DMS153 (cell line): ENCODE measurements around the gene BSG.
"Not testable (repeated sequence)": the region's sequence is repeated elsewhere in the genome, so short reads cannot be mapped to it uniquely, and the experiment has no call there.

ENCODE experiments used
- DNase-seq: peaks from one replicate; lab custom pipeline; 2025; lab: John Stamatoyannopoulos, UW

The BSG gene

DNA sequence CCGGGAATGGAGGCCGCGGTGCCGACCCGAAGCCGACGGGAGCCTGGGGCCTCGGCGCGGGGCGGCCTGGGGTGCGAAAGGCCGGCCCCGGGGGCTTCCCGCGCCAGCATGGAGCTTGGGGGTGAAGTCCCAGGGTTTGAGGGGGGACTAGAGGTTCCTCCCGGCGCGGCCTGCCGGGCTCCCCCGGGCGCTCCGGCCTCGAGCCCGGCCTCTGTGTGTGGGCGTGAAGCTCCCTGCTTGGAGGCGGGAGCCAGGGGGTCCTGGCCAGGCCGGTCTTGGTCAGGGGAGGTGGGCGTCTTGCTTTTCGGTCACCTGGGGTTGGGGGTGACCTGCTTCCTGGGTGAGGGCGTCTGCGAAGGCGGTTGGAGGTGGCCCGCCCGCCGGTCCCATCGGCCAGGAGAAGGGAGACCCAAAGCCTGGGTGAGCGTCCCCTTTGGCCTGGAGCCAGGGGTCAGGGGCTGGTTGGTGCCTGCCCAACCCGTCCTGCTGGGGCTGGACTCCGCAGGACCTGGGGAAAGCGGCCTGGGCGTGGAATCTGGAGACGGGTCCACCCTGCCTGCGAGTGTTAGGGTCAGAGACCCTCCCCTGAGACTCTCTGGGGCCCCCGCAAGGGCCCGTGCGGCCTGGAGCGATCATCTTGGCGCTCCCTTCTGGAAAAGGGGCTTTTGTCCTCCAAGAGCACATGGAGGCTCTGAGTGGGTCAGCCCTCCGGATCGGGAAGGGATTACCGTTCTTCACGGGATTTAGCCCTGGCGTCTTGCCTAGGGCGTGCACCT lies 535 bp downstream of the BSG start:
- DNase-seq = no peak

DNA sequence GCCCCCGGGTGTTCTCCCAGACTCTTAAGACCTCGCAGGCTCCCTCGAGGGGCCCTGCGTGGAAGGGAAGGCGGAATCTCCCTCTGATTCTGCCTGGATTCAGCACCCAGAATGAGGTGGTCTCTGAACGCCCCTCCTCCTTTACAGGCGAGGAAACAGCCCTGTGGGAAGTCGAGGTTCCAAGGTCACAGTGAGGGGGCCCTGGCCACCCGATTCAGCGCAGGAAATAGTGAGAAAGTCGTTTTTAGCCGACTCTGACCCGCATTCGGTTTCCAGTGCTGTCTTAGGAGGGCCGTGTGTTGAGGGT lies 1.1 kb downstream of the BSG start:
- no peak for DNase-seq

DNA sequence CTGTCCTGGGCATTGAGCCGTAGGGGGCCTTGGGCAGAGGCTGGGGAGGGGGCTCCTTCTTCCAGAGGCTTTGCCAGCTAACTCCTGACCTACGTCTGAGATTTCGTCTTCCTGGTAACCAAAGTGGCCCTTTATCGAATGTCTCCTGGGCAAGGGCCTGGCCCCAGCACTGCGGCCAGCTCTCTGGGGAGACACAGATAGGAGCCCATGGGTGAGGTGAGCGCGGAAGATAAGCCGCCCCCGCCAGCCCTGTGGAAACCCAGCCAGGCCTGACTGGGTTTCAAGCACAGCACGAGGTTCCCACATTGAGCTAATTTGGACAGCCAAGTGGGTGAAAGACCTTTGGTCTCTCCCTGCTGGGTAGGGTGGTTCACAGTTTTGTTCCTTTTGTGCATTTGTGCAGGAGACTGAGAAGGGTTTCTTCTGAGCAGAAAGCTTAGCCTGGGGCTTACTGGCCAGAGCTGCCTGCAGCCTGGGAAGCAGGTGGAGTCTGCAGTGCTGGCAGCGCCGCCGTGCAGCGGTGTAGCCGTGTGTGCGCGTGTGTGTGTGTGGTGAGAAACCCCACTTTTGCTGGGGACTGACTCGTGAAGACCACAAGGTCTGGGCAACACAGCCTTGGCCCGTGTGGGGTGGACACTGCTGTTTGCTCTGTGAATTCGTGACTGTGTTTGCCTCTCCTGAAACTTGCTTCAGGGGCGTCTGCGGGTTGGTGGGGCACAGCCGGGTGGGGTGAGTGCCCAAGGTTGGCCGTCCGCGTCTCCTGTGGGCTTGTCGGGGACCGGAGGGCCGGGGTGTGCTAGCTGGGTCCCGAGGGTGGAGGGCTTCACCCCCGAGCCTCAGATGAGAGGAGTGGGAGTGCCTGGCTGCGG lies 2.5 kb downstream of the BSG start:
- DNase-seq = no peak

DNA sequence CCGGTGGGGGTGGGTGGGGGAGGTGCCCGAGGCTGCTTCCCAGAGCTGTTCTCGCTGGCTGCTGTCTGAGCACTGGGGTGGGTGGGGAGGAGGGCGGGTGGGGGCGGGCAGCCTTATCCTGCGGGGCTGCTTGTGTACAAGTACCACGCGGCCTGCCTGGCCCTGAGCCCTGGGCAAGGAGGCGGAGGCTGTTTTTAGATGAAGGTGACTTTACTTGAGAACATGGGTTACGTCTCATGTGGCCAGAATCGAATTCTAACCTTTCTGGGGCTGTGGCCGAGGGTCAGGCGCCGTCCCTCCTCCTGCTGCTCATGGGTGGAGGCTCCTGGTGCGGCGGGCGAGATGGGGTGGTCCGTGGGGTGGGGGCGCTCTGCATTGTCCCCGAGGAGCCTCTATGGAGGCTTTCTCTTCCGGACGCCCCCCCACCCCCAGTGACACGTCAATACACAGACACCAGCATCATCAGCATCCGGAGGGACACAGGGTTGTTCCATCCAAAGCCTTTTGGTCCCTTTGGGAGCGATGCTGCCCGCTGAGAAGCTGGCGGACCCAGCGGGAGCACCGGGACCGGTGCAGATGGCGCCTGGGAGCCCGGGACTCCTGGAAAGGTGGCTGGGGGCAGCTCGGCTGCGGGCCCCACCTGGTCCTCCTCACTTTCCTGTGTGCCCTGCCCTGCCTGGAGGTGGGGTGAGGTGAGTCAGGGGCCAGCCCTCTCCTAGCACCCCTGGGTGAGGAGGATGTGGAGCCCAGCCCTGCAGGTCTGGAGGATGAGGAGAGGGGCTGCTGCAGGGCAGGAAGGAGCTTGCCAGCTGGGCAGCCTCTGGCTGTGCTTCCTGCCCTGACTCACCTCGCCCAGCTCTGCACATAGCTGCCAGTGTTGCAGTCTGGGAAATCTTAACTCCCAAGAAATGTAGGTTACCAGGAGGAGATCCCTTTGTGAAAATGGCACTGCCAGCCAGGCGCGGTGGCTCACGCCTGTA lies 3.4 kb downstream of the BSG start:
- DNase-seq = no peak

DNA sequence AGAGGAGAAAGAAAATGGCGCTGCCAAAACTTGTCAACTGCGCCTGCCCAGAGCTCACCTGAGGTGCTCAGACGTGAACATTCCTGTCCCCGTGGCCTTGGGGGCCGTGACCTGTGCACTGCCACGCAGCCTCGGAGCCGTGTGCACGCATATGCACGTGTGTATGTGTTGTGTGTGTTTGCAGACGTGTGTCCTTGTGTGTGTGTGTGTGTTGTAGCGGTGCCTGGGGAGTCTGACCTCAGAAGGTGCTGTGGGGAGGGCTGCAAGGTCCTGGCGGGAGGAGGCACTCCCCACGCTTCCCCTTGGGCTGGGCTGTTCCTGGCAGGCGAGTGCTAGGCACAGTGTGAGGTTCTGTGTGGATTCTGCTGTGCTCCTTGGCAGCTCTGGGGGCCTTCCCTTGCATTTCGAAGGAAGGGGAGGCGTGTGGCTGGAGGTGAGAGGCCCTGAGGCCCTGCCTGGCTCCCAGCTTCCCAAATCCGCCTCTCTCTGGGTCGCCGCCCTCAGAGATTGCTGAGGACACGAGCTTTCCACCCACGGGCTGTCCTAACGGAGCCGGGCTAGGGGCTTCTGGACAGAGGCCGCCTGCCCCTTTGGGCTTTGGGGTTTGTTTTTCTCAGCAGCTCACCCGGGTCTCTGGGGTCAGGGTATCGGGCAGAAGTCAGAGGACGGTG lies 4.5 kb downstream of the BSG start:
- no peak for DNase-seq

DNA sequence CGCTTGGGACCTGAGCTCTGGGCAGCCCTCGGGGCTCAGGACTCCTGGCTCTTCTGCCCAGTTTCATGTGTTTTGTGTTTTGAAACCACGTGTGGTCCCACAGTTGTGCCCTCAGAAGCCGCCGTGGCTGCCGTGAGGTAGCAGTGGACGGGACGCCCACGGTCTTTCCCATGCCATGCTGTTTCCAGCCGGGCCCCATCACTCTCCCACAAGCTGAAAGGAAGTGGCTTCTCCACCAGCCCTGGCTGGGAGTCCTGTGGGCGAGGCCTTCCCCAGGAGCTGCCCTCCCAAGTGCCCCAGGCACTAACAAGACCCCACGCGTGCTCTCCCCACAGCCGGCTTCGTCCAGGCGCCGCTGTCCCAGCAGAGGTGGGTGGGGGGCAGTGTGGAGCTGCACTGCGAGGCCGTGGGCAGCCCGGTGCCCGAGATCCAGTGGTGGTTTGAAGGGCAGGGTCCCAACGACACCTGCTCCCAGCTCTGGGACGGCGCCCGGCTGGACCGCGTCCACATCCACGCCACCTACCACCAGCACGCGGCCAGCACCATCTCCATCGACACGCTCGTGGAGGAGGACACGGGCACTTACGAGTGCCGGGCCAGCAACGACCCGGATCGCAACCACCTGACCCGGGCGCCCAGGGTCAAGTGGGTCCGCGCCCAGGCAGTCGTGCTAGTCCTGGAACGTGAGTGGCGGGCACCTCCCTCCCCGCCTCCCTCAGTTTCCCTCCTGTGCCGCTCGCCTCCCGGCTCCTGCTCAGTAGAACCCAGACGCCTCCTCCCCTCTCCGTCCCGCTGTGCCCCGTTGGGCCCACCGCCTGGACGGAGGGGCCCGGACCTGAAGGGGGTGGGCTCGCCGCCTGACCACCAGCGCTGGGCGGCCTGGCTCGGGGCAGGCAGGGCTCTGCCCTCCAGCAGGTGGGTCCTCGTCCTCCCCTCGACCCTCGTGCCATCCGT lies 5.3 kb downstream of the BSG start:
- no peak for DNase-seq

DNA sequence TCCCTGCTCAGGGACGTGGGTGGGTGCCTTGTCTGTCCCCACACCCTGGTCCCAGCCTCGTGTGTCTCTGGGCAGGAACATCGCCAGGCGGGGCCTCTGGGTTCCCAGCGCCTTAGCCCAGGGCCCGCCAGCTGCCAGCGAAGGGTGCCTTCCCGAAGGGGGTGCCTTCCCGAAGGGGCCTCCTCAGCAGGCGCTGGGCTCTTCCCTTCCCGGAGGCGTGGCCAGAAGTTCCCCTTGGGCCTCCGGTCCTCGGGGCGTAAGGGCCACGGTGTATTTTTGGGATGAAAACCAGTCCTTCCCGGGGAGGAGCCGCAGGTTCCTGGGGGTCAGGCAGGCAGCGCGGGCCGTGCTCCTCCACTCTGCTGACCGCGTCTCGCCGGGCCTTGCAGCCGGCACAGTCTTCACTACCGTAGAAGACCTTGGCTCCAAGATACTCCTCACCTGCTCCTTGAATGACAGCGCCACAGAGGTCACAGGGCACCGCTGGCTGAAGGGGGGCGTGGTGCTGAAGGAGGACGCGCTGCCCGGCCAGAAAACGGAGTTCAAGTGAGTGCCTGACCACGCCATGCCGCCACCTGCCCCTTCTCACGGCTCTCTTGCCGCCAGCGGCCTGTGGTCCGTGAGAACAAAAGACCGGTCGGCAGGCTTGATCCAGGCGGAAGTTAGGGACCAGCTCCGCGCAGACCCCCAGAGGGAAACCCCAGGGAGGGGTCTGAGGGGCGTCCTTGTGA lies 6.9 kb downstream of the BSG start:
- no peak for DNase-seq

DNA sequence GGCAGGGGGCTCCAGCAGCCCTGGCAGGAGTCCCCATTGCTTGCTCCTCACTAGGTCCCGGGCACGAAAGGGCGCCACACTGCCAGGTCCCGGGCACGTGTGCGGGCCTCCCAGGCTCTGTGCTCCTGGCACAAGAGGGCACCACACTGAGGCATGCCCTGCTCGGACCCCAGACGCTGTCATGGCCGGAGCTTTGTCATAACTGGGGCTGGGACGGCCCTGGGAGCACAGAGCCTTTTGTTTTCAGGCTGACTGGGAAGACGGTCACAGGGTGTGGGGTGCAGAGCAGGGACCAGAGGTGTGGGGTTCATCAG lies 7.4 kb downstream of the BSG start:
- no peak for DNase-seq

DNA sequence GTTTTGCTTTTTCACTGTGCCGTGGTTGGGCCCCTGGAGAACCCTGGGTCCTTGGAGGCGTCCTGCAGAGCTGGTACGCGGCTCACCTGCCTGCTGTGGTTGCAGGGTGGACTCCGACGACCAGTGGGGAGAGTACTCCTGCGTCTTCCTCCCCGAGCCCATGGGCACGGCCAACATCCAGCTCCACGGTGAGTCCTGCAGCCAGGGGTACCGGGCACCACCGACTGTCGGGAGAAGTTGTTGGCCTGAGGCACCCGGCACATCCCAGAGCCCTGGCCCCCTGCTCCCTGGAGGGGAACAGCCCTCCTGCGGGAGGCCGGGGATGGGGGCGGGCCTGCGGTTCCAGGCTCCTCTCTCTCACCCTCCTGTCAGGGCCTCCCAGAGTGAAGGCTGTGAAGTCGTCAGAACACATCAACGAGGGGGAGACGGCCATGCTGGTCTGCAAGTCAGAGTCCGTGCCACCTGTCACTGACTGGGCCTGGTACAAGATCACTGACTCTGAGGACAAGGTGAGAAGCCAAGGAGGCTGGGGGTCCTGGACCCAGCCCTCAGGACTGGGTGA lies 8.0 kb downstream of the BSG start:
- no peak for DNase-seq

DNA sequence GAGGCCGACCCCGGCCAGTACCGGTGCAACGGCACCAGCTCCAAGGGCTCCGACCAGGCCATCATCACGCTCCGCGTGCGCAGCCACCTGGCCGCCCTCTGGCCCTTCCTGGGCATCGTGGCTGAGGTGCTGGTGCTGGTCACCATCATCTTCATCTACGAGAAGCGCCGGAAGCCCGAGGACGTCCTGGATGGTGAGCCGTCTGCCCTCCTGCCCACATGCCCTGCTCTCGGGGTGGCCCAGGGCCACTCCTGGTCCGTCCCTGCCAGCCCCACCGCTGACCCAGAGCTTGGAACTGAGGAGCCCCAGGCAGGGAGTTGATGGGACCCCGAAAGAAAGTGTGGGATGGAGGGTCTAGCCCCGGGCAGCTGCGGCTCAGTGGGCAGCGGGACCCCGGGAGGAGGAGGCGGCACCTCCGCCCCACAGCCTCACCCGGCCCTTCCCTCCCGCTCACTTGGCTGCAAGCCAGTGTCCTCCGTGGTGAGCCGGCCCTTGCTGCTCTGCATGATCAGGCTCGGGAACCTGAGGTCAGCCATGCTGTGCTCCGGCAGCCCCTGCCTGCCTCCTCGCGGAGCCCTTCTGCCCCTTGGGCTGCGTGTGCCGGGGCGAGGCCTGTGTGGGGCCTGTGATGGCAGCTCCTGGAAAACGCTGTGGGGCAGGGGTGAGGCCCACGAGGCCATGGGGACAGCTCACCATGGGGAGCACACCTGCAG lies 9.2 kb downstream of the BSG start:
- DNase-seq = no peak

DNA sequence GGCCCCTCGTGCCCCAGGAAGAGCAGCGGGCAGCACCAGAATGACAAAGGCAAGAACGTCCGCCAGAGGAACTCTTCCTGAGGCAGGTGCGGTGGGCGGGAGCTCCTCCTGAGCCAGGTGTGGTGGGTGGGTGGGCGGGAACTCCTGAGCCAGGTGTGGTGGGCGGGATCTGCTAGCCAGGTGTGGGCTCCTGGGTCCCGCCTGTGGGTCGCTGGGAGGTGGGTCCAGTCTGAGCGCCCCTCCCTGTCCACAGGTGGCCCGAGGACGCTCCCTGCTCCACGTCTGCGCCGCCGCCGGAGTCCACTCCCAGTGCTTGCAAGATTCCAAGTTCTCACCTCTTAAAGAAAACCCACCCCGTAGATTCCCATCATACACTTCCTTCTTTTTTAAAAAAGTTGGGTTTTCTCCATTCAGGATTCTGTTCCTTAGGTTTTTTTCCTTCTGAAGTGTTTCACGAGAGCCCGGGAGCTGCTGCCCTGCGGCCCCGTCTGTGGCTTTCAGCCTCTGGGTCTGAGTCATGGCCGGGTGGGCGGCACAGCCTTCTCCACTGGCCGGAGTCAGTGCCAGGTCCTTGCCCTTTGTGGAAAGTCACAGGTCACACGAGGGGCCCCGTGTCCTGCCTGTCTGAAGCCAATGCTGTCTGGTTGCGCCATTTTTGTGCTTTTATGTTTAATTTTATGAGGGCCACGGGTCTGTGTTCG lies 10.3 kb downstream of the BSG start:
- no peak for DNase-seq

DNA sequence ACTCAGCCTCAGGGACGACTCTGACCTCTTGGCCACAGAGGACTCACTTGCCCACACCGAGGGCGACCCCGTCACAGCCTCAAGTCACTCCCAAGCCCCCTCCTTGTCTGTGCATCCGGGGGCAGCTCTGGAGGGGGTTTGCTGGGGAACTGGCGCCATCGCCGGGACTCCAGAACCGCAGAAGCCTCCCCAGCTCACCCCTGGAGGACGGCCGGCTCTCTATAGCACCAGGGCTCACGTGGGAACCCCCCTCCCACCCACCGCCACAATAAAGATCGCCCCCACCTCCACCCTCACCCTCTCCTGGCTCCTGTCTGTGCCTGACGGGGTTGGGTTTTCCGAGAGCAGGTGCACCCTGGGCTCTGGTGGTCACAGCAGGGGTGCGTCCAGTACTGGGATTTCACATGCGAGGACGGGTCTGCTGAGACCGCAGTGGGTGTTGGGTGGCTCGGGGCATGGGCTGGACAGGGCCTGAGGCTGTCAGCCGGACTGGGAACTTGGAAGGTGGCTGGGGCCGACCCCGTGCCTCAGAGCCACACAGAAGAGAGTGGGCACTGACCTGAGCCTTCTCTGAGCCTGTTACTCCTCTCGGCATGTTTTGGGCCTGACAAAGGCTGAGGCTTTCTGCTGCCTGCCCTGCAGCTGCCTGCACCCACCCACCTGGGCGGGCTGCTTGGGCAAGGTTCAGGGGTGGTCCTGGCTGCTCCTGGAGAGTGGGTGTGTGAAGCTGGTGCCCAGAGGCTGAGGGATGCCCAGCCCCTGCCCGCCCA lies 11.0 kb downstream of the BSG start:
- DNase-seq = no peak

DNA sequence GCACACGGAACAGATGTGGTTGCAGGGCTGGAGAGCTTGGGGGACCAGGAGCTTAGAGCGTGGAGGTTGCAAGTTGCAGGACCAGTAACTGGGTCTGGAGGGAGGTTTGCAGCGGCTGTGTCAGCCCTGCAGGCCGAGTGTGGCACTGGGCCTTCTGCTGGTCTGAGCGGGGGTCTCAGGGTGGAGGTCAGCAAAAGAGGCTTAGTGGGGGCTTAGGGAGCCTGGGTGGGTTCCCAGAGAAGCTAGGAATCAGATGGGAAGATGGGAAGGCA lies 11.5 kb downstream of the BSG start:
- no peak for DNase-seq

DNA sequence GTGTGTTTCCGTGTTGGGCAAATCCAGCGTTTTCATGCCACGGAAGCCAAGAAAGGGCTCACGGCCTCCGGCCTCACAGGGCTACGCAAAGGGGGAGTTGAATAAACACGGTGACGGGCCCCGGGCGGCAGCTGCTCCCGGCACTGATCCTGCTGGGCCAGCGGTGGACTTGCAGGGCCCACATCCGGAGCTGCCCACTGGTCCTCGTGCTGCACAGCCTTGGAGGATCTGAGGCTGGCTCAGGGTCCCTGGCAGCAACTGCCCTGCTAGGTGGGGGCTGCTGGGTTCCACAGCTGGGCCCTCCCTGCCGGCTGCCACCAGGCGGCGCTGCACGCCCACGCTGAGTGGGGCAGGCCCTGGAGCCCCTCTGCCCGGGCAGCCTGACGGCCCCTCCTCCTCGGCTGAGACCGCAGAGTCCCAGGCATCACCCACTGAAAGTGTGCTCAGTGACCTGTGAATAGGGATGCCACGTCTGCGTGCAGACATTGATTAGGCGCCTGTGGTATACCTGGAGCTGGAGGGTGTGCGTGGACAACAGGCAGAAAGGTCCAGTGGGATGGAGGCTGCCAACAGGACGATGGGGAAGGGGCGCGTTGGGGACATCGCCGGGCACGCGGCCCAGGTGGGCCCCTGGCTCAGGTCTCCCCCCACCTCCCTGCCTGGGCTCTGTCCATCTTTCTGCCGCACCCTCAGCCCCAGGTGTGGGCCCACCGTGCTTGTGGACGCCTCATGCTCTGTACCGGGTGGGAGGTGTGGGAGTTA lies 12.0 kb downstream of the BSG start:
- no peak for DNase-seq

DNA sequence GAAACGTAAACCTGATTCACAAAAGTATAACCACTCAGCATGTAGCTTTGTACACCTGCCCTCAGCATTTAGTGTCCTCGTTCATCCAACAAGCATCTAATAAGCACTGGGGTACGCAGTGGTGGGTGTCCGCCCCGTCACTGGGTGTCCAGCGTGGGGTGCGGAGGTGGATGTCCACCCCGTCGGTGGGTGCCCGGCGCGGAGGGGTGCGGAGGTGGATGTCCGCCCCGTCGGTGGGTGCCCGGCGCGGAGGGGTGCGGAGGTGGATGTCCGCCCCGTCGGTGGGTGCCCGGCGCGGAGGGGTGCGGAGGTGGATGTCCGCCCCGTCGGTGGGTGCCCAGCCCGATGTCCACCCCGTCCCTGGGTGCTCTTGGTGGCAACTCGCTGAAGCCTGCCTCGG lies 12.8 kb downstream of the BSG start:
- not testable (repeated sequence) for DNase-seq

DNA sequence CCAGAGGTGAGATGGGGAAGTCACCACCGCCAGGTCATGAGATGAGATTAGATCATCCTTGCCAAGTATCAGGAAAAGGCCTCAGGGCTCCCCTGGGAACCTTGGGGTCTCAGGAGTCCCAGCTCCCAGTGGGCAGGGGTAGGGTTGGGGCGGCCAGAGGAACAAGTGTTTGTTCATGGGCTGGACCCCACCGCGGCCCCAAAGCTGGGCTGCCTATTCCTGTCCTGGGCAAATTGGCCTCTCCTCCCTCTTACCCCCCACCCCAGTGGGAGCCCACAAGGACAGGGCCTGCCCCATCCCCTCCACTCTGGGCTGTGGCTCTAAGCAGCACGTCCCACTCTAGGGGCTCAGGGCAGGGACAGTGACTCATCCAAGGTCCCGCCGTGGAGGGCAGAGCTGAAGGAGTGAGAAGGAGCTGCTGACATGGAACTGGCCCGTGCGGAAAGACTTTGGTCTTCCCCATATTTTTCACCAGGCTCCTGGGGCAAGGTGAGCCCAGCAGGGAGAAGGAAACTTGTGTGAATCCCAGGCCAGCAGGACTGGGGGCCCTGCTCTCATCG lies 13.2 kb downstream of the BSG start:
- DNase-seq = no peak
